Measurements from ENCODE around the gene HSPBP1. TPM values are rescaled to one million over a fixed set of nuclear protein-coding genes. Genes with fewer than 3 reads are reported as not detected.

Gene HSPBP1
- total and polyA plus RNA-seq, 2 donors (not counting 3 experiments of a cell fraction or from before 2014, with no cell fraction given) = 30.4 to 47.5 TPM

DNA sequence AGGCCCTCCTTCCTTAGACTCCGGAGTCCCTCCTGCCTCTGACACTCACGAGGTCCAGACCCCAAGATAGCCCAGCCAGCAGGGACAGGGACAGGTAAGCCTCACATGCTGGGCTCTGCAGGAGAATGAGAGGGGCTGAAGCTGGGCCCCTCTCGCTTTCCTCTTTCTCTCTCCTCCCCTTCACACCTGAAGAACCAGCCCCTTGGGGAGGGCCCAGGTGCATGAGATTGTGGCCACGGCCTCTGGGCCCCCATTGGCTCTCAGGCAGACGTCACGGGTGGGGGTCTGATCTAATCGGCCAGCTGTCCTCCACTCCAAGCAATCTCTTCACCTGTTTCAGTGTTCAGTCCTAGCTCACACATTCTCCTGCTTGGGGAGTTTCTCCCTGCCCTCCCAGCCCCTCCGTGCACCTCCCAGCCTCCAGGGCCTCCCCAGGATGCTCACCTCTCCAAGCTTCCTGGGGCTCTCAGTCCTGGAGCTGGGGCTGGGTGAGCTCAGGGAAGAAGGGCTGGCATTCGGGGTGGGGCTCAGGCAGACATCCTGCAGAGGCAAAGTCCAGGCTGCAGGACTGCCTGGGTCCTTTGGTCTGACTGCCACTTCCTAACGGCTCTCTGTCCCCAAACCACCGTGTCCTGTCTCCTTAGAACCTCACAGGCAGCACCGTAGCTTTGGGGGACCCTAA is 42.4 kb upstream of the HSPBP1 start:
- CTCF ChIA-PET = interaction anchor here (1.9 to 3.0 kb wide), 4 partner anchors 10 to 96 kb away, joined by 5 to 17 read pairs (median 8); partner anchors contain the start of gene KMT5C
- no peak overlapping the region for H3K4me2 ChIP-seq (ENCODE audit: insufficient read depth, low read length)
- H3K9me3 ChIP-seq (replicated peaks; ENCODE audit: control insufficient read depth, insufficient read depth, low read length) = no peaks in the 10 kb centered on the region
- H3K4me1 ChIP-seq (ENCODE audit: control insufficient read depth, extremely low read depth, insufficient read depth, low read length) = no peaks in the 10 kb centered on the region
- intact Hi-C loops (cut with micrococcal nuclease) = no loop called here
- FAIRE-seq (no peak), DNase-seq (ENCODE audit: low read depth, low spot score) (no peak)
- POLR2A ChIA-PET = no interaction called here
- no peak overlapping the region for H3K27ac ChIP-seq (ENCODE audit: insufficient read depth, low read depth, low read length)
- no peaks in the 10 kb centered on the region for H3K79me2 ChIP-seq (ENCODE audit: control insufficient read depth, insufficient read depth, low read length)
- no peaks in the 10 kb centered on the region for H4K20me1 ChIP-seq (replicated peaks; ENCODE audit: control insufficient read depth, extremely low read depth, insufficient read depth, low read length)
- H3K9ac ChIP-seq (replicated peaks; ENCODE audit: extremely low read depth, insufficient read depth, low read length) = no peak overlapping the region
- dilution Hi-C loops (cut with MboI; ENCODE audit: extremely low pct_ligation_motif_present, low sequenced_read_pairs) = no loop called here
- TF ChIP-seq, protein P1, sequence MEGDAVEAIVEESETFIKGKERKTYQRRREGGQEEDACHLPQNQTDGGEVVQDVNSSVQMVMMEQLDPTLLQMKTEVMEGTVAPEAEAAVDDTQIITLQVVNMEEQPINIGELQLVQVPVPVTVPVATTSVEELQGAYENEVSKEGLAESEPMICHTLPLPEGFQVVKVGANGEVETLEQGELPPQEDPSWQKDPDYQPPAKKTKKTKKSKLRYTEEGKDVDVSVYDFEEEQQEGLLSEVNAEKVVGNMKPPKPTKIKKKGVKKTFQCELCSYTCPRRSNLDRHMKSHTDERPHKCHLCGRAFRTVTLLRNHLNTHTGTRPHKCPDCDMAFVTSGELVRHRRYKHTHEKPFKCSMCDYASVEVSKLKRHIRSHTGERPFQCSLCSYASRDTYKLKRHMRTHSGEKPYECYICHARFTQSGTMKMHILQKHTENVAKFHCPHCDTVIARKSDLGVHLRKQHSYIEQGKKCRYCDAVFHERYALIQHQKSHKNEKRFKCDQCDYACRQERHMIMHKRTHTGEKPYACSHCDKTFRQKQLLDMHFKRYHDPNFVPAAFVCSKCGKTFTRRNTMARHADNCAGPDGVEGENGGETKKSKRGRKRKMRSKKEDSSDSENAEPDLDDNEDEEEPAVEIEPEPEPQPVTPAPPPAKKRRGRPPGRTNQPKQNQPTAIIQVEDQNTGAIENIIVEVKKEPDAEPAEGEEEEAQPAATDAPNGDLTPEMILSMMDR (IDR thresholded peaks at IDR 0.05; ENCODE audit: extremely low read depth in 1 of 2, insufficient read depth in 1 of 2, low read depth in 1 of 2, low read length in 2 of 2) = no peak
- TF ChIP-seq POLR2AphosphoS5 (IDR thresholded peaks at IDR 0.05; ENCODE audit: insufficient read depth, low read depth, low read length) = no peak
- TF ChIP-seq JUN (IDR thresholded peaks at IDR 0.05; ENCODE audit: borderline replicate concordance, insufficient read depth, insufficient read length, low read depth) = no peak
- no peak for TF ChIP-seq POLR2A (IDR thresholded peaks at IDR 0.05; ENCODE audit: low read depth, low read length)
- no peak for TF ChIP-seq EZH2 (IDR thresholded peaks at IDR 0.05; ENCODE audit: borderline replicate concordance, low read depth, low read length, severe bottlenecking)
- TF ChIP-seq, protein P2, sequence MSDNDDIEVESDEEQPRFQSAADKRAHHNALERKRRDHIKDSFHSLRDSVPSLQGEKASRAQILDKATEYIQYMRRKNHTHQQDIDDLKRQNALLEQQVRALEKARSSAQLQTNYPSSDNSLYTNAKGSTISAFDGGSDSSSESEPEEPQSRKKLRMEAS (IDR thresholded peaks at IDR 0.05; ENCODE audit: insufficient read depth, insufficient read length) = no peak
- no peak for TF ChIP-seq MYC (IDR thresholded peaks at IDR 0.05; ENCODE audit: low read depth, low read length)
- TF ChIP-seq GATA2 (IDR thresholded peaks at IDR 0.05; ENCODE audit: insufficient read depth, insufficient read length, low read depth, low read length) = no peak
- peaks cover 0 to 2% of the 10 kb centered on the region in 2 experiments for H3K27me3 ChIP-seq (ENCODE audit: control insufficient read depth in 2 of 2, insufficient read depth in 2 of 2, low read length in 2 of 2)
- H3K9me1 ChIP-seq (replicated peaks; ENCODE audit: control insufficient read depth, extremely low read depth, insufficient read depth, low read length) = no peaks in the 10 kb centered on the region
- no peaks in the 10 kb centered on the region for H3K36me3 ChIP-seq (ENCODE audit: control insufficient read depth in 2 of 2, extremely low read depth in 1 of 2, insufficient read depth in 2 of 2, low read length in 2 of 2)
- BruUV-seq (replicated peaks) = no TSS peak
- no peak overlapping the region for H2AFZ ChIP-seq (ENCODE audit: low read depth, low read length)
- H3K4me3 ChIP-seq (replicated peaks in 1 of 3; ENCODE audit: insufficient read depth in 1 of 3, low read depth in 1 of 3, low read length in 3 of 3) = no peak overlapping the region
